LNCaP clone FGC (cell line): ENCODE measurements around the gene FOXRED2.
A peak's percentile ranks its signal among the peaks of the same experiment; 100 is the strongest.

Source experiments
- DNase-seq: peaks from one replicate; pipeline ENCODE4 v3.0.0-alpha.2; 2011; ENCODE audit warnings: low read depth
- H3K4me3 ChIP-seq: 2 replicates; pipeline ENCODE4 v1.5.1; 2011; ENCODE audit warnings: mild to moderate bottlenecking, low read depth, low read length, control low read depth
- TF ChIP-seq, protein P1 (sequence below): IDR thresholded peaks from 2 replicates; pipeline ENCODE4 v1.5.1; 2012; ENCODE audit warnings: mild to moderate bottlenecking; ENCODE audit not compliant: control insufficient read depth, insufficient read depth; ENCODE audit errors: extremely low read depth

Gene FOXRED2

DNA sequence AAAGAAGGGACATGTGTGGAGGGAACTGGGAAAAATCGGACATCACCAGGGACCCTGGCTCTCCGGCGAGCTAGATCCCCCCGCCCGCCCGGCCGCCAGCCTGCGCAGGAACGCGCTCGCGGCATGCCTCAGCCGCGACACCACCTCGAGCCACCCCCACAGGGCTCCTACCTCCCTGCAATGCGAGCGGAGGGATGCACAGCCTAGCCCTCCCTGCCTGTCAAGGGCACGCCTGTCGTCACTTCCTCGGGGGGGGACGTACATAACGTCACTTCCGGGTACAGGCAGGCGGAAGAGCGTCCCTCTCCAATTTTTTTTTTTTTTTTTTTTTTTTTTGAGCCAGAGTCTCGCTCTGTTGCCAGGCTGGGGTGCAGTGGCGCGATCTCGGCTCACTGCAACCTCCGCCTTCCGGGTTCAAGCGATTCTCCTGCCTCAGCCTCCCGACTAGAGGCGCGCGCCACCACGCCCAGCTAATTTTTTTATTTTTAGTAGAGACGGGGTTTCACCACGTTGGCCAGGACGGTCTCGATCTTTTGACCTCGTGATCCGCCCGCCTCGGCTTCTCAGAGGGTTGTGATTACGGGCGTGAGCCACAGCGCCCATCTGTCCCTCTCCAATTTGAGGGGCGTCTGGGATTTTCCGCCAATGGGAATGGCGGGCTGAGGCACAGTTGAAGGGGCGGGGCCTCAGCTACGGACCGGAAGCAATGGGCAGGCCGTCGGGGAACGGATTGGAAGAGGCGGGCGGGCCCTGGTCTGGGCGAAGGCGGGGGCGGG, 25.3 kb downstream of the FOXRED2 start, which contains the start of gene TXN2:
Gene TXN2 (minus strand): TSS at position 248 of the 776 bp plus-strand sequence. CDS start 803 bp downstream, outside the sequence.
- DNase-seq = peak; percentile 82
- TF ChIP-seq, protein P1, sequence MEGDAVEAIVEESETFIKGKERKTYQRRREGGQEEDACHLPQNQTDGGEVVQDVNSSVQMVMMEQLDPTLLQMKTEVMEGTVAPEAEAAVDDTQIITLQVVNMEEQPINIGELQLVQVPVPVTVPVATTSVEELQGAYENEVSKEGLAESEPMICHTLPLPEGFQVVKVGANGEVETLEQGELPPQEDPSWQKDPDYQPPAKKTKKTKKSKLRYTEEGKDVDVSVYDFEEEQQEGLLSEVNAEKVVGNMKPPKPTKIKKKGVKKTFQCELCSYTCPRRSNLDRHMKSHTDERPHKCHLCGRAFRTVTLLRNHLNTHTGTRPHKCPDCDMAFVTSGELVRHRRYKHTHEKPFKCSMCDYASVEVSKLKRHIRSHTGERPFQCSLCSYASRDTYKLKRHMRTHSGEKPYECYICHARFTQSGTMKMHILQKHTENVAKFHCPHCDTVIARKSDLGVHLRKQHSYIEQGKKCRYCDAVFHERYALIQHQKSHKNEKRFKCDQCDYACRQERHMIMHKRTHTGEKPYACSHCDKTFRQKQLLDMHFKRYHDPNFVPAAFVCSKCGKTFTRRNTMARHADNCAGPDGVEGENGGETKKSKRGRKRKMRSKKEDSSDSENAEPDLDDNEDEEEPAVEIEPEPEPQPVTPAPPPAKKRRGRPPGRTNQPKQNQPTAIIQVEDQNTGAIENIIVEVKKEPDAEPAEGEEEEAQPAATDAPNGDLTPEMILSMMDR = no peak

DNA sequence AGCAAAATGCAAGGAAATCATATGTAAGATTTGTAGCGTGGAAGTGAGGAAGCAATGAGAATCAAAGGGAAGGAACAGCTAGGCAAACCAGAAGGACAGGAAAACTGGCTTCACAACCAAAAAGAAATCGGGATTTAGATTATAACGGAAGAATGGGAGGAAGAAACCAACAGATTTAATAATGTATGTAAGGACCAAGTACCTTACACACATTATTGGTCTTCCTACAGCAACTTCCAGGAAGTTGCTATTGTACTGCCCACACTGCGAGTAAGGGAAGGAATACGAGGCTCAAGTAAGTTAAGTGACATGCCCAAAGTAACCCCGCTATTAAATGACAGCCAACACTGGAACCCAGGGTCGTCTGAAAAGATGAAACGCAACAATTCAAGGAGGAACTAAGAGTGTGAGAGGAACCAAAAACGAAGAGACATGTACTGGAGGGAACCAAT, 25.9 kb downstream of the FOXRED2 start:
- DNase-seq = no peak
- H3K4me3 ChIP-seq = peak overlapping the region; percentile 79
- TF ChIP-seq, protein P1 = no peak

More for the DNA sequence above, 25.3 kb downstream of the FOXRED2 start, which contains the start of gene TXN2:
- peak within 1 kb of the TSS; percentile 79 for H3K4me3 ChIP-seq

DNA sequence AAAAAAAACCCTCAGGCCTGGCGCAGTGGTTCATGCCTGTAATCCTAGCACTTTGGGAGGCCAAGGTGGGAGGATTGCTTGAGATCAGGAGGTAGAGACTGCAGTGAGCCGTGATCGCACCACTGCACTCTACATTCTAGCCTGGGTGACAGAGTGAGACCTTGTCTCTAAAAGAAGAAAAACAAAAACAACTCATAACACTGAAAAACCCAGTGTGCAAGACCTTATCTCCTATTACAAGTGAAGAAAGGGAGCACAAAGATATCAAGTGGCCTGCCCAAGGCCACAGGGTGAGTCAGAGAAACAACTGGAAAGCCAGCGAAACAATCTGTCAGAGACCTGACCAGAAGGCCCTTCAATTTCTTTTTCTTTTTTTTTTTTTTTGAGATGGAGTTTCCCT, 27.9 kb downstream of the FOXRED2 start:
- TF ChIP-seq, protein P1 = no peak
- no peak overlapping the region for H3K4me3 ChIP-seq
- no peak for DNase-seq

DNA sequence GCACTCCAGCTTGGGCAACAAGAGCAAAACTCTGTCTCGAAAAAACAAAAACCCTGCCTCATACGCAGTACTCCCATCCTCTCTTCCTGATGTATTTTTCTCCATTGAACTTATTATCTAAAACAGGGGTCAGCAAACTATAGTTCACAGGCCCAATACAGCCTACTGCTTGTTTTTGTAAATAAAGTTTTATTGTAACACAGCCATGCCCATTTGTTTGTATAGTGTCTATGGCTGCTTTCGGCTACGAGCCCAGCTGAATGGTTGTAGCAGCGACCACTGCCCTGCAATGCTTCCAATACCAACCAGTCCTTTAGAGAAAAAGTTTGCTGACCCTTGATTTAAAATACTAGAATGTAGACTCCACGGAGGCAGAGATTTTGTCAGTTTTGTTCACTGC, 31.5 kb downstream of the FOXRED2 start:
- no peak overlapping the region for H3K4me3 ChIP-seq
- DNase-seq = no peak
- TF ChIP-seq, protein P1 = no peak

DNA sequence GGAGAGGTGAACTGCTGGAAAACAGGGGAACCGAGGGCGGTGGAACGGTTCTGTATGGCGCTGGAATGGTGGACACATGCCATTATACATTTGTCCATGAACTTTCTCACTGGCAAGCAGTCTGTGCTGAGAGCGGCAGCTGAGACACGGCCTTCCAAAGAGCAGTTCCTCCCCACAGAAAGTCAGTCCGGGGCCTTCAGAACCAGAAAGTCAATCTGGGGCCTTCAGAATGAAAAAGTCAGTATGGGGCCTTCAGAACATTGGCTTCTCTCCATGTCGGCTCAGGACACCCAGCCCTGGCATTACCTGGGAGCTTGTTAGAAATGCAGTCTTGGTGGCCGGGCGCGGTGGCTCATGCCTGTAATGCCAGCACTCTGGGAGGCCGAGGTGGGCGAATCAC, 34.2 kb downstream of the FOXRED2 start:
- no peak for DNase-seq
- no peak overlapping the region for H3K4me3 ChIP-seq
- TF ChIP-seq, protein P1 = no peak

DNA sequence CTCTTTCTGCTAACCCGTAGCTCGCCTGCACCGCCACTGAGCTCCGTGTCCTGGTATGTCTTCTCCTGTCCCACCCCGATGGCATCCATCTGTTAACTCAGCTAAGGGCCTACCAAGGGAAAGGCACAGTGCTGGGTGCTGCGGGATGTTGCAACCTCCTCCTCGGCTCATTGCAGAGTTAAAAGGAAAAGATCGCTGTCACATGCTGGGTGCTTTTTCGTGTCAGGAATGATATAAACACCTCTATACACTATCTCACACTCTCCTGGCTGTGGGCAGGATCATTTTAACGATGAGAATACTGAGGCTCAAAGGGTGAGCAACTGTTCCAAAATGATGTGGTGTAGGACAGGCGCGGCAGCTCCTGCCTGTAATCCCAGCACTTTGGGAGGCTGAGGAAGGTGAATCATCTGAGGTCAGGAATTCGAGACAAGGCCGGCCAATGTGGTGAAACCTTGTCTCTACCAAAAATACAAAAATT, 35.5 kb downstream of the FOXRED2 start:
- TF ChIP-seq, protein P1 = no peak
- no peak for DNase-seq
- H3K4me3 ChIP-seq = no peak overlapping the region
